SK-N-SH (cell line): ENCODE data around the gene MYO1B. TPM values are rescaled to one million over a fixed set of nuclear protein-coding genes. Genes with fewer than 3 reads are reported as not detected.

ENCODE experiments used
- CTCF ChIA-PET: fragments of 300-600, 350-600 bp; formaldehyde crosslinking; extraction: SDS; loops from one replicate; lab custom pipeline; 2021; lab: Yijun Ruan, JAX
- POLR2A ChIA-PET: fragments of 350-600 bp; sonication (Branson Sonifier 250); formaldehyde crosslinking; extraction: SDS; loops from one replicate; lab custom pipeline; 2020; ENCODE audit warnings: antibody characterized with exemption, inconsistent platforms; lab: Yijun Ruan, JAX
- DNase-seq: peaks from one replicate; pipeline ENCODE4 v3.0.0; 2012
- H2AFZ ChIP-seq: fragments of 200-600 bp; sonication (generic); 2 replicates; pipeline ENCODE4 v1.8.1; 2016; ENCODE audit warnings: antibody characterized with exemption, mild to moderate bottlenecking, low read depth
- H3F3A ChIP-seq: fragments of 200-600 bp; sonication (generic); replicated peaks from 2 replicates; pipeline ENCODE3; 2016; ENCODE audit warnings: antibody characterized with exemption, mild to moderate bottlenecking; ENCODE audit not compliant: insufficient read depth
- H3K27ac ChIP-seq, 2 experiments: fragments of 200-500 bp in 1 of 2; fragments of 200-600 bp in 1 of 2; sonication (Bioruptor generic) in 1 of 2; sonication (generic), shearing (Covaris generic) in 1 of 2; 2 replicates each; pipeline versions ENCODE4 v1.5.1 to v1.6.1; 2014 to 2016; ENCODE audit warnings: low read depth in 2 of 2, inconsistent platforms in 1 of 2, low read length in 1 of 2, mild to moderate bottlenecking in 1 of 2, mixed read lengths in 1 of 2
- H3K27me3 ChIP-seq: fragments of 200-600 bp; sonication (generic), shearing (Covaris generic); 2 replicates; pipeline ENCODE4 v1.6.1; 2016; ENCODE audit warnings: mixed run types; ENCODE audit not compliant: insufficient read depth
- H3K36me3 ChIP-seq, 2 experiments: fragments of 200-500 bp in 1 of 2; fragments of 200-600 bp in 1 of 2; sonication (Bioruptor generic) in 1 of 2; sonication (generic) in 1 of 2; replicated peaks in 1 of 2; 2 replicates each; pipeline versions ENCODE3 to v1.5.1; 2014 to 2016; ENCODE audit warnings: low read length in 1 of 2, mild to moderate bottlenecking in 1 of 2; ENCODE audit not compliant: insufficient read depth in 2 of 2, control insufficient read depth in 1 of 2
- H3K4me1 ChIP-seq, 2 experiments: fragments of 200-500 bp in 1 of 2; fragments of 200-600 bp in 1 of 2; sonication (Bioruptor generic) in 1 of 2; sonication (generic), shearing (Covaris generic) in 1 of 2; 2 replicates each; pipeline versions ENCODE4 v1.5.1 to v1.6.1; 2014 to 2016; ENCODE audit warnings: low read depth in 1 of 2, low read length in 1 of 2, mixed run types in 1 of 2; ENCODE audit not compliant: insufficient read depth in 2 of 2, control insufficient read depth in 1 of 2
- H3K4me2 ChIP-seq: fragments of 200-600 bp; sonication (generic), shearing (Covaris generic); 2 replicates; pipeline ENCODE4 v1.6.1; 2017; ENCODE audit warnings: mixed run types
- H3K4me3 ChIP-seq, 2 experiments: fragments of 200-500 bp in 1 of 2; fragments of 200-600 bp in 1 of 2; sonication (Bioruptor generic) in 1 of 2; sonication (generic), shearing (Covaris generic) in 1 of 2; 2 replicates each; pipeline versions ENCODE4 v1.5.1 to v1.8.1; 2014 to 2016; ENCODE audit warnings: low read depth in 2 of 2, inconsistent platforms in 1 of 2, low read length in 1 of 2, mild to moderate bottlenecking in 1 of 2, mixed read lengths in 1 of 2, moderate library complexity in 1 of 2
- H3K79me2 ChIP-seq: fragments of 200-600 bp; sonication (generic); 2 replicates; pipeline ENCODE4 v1.8.1; 2017; ENCODE audit warnings: mild to moderate bottlenecking; ENCODE audit not compliant: insufficient read depth
- H3K9ac ChIP-seq: fragments of 200-600 bp; sonication (generic); 2 replicates; pipeline ENCODE4 v1.6.1; 2017; ENCODE audit warnings: mixed run types
- H3K9me2 ChIP-seq: fragments of 200-600 bp; sonication (generic); 2 replicates; pipeline ENCODE4 v1.6.1; 2017; ENCODE audit warnings: mixed run types
- H3K9me3 ChIP-seq: fragments of 200-600 bp; sonication (generic); 2 replicates; pipeline ENCODE4 v1.6.1; 2017; ENCODE audit warnings: mixed run types, mild to moderate bottlenecking, moderate library complexity
- H4K20me1 ChIP-seq: fragments of 200-600 bp; sonication (generic); 2 replicates; pipeline ENCODE4 v1.6.1; 2017; ENCODE audit warnings: mild to moderate bottlenecking, mixed run types; ENCODE audit not compliant: insufficient read depth
- EP300 ChIP-seq, 2 experiments: IDR thresholded peaks; 2 replicates each; pipeline versions ENCODE4 v1.4.0 to v1.6.1; 2012; ENCODE audit warnings: borderline replicate concordance in 1 of 2, low read depth in 1 of 2, low read length in 1 of 2
- EZH2phosphoT487 ChIP-seq: fragments of 200-600 bp; sonication (generic); IDR thresholded peaks from 2 replicates; pipeline ENCODE4 v1.6.1; 2017; ENCODE audit warnings: low read depth, mixed run types, mild to moderate bottlenecking, antibody characterized with exemption, moderate library complexity, borderline replicate concordance
- FOSL2 ChIP-seq: IDR thresholded peaks from 2 replicates; pipeline ENCODE4 v1.4.0; 2012; ENCODE audit warnings: low read depth, mild to moderate bottlenecking, moderate library complexity, borderline replicate concordance
- FOXJ3 ChIP-seq: sonication (generic); formaldehyde crosslinking; IDR thresholded peaks from 2 replicates; pipeline ENCODE4 v1.5.1; 2020; ENCODE audit warnings: mild to moderate bottlenecking, missing genetic modification reagents
- FOXM1 ChIP-seq: IDR thresholded peaks from 2 replicates; pipeline ENCODE4 v1.4.0; 2012; ENCODE audit warnings: low read depth, mild to moderate bottlenecking
- IRF3 ChIP-seq: fragments of 150-350 bp; IDR thresholded peaks from 2 replicates; pipeline ENCODE4 v1.6.1; 2016; ENCODE audit warnings: mild to moderate bottlenecking, low read depth, low read length
- JUND ChIP-seq: IDR thresholded peaks from 2 replicates; pipeline ENCODE4 v1.4.0; 2012
- MAX ChIP-seq: IDR thresholded peaks from 2 replicates; pipeline ENCODE4 v1.4.0; 2012; ENCODE audit warnings: low read depth
- MEF2A ChIP-seq: IDR thresholded peaks from 2 replicates; pipeline ENCODE4 v1.4.0; 2012; ENCODE audit warnings: low read depth, borderline replicate concordance
- MXI1 ChIP-seq: IDR thresholded peaks from 2 replicates; pipeline ENCODE4 v1.6.1; 2012; ENCODE audit warnings: mild to moderate bottlenecking, low read depth, low read length, improper control_type of control experiment
- NFIC ChIP-seq: IDR thresholded peaks from 2 replicates; pipeline ENCODE4 v1.4.0; 2012; ENCODE audit warnings: borderline replicate concordance
- PBX3 ChIP-seq: IDR thresholded peaks from 2 replicates; pipeline ENCODE4; 2012
- POLR2AphosphoS5 ChIP-seq: IDR thresholded peaks from 2 replicates; pipeline ENCODE4 v1.6.1; 2012; ENCODE audit warnings: low read depth, low read length
- RXRA ChIP-seq: IDR thresholded peaks from 2 replicates; pipeline ENCODE4 v1.4.0; 2012; ENCODE audit warnings: low read depth, mild to moderate bottlenecking, borderline replicate concordance
- SIN3A ChIP-seq: IDR thresholded peaks from 2 replicates; pipeline ENCODE4 v1.6.1; 2012; ENCODE audit warnings: low read depth, mild to moderate bottlenecking, low read length, moderate library complexity, borderline replicate concordance
- TAF1 ChIP-seq: IDR thresholded peaks from 2 replicates; pipeline ENCODE4 v1.6.1; 2012; ENCODE audit warnings: low read depth, mild to moderate bottlenecking, low read length, moderate library complexity, borderline replicate concordance
- TCF12 ChIP-seq: IDR thresholded peaks from 2 replicates; pipeline ENCODE4 v1.4.0; 2012
- TEAD4 ChIP-seq: IDR thresholded peaks from 2 replicates; pipeline ENCODE4 v1.4.0; 2012; ENCODE audit warnings: mild to moderate bottlenecking, borderline replicate concordance; ENCODE audit not compliant: insufficient read depth
- WGBS: methylation state at CpG from one replicate; pipeline ENCODE4 v1.1.6; 2017; ENCODE audit warnings: low lambda C conversion rate; 5-methylcytosine and 5-hydroxymethylcytosine counted together
- polyA plus RNA-seq, 3 experiments: library from polyadenylated mRNA; depleted of rRNA; stranded (reverse); fragments of >200 nt; gene quantifications; 2 replicates each; pipeline ENCODE4 v1.2.3, GENCODE V29; 2012

MYO1B gene
- polyA plus RNA-seq, 1 of the 3 experiments (the other 2 are of a cell fraction): 20.2 TPM

DNA sequence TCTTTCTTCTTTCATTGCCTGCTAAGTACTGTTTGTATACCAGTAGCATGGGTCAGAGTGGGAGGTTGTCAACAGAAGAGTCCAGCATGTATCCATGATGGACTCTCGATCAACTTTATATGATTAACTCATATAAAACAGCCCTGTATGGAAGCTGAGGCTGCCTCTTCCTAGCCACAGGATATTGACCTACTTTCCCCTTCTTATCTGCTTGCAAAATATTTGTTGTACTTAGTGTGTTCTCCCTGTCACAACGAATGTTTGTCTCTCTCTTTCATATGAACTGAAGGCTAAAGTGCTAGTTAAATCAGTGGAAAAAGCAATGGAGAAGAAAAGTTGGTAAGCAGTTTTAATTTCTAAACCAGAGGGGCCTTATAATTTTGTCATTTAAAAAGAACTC lies 17.8 kb downstream of the MYO1B start:
- CTCF ChIA-PET: no interaction called here
- peak overlapping the region in 1 of 2 experiments; percentile 77; a peak in 2 of 4 replicates for H3K27ac ChIP-seq
- H3K79me2 ChIP-seq: peaks cover 92% of the 10 kb centered on the region
- no peaks in the 10 kb centered on the region for H3K9me2 ChIP-seq
- peaks cover 20 to 32% of the 10 kb centered on the region in 2 experiments for H3K4me1 ChIP-seq
- peak overlapping the region; percentile 43 for H3K4me2 ChIP-seq
- peak; percentile 17 for DNase-seq
- H3K4me3 ChIP-seq: no peak overlapping the region
- H3K9ac ChIP-seq: no peak overlapping the region
- H2AFZ ChIP-seq: no peak overlapping the region
- H3K27me3 ChIP-seq: no peaks in the 10 kb centered on the region
- no peaks in the 10 kb centered on the region for H3K9me3 ChIP-seq
- H3F3A ChIP-seq: peaks cover 26% of the 10 kb centered on the region
- 19% methylated on average over 2 of the region's 2 CpGs for WGBS
- peaks cover 13% of the 10 kb centered on the region; the same call in 1 of the 2 replicates for H4K20me1 ChIP-seq
- peak; percentile 44; the same call in 1 of the 2 replicates for TF ChIP-seq PBX3
- no peak for TF ChIP-seq MXI1
- POLR2A ChIA-PET: no interaction called here
- H3K36me3 ChIP-seq: no peaks in the 10 kb centered on the region

- H3K27me3 ChIP-seq: no peaks in the 10 kb centered on the region
- H3K4me2 ChIP-seq: peak overlapping the region; percentile 35; the same call in 1 of the 2 replicates
- ChIA-PET POLR2A (interaction anchor here (0.6 kb wide), 1 partner anchor 9 kb away, joined by 3 read pairs; no protein-coding TSS in a partner anchor), CTCF (interaction anchor here (0.8 to 1.4 kb wide), 4 partner anchors 13 to 18 kb away, joined by 3 to 4 read pairs (median 3); no protein-coding TSS in a partner anchor)
- no peak overlapping the region for H2AFZ ChIP-seq
- peaks cover 18% of the 10 kb centered on the region for H4K20me1 ChIP-seq
- peaks cover 92% of the 10 kb centered on the region for H3K79me2 ChIP-seq
- H3K9me3 ChIP-seq: no peaks in the 10 kb centered on the region
- no peak overlapping the region for H3K4me3 ChIP-seq
- TF ChIP-seq FOSL2 (peak; percentile 69), TCF12 (peak; percentile 85), PBX3 (peak; percentile 75), NFIC (peak; percentile 91), FOXM1 (0 out of 2 replicates have a peak, but pooled peaks have one; percentile 15), TAF1 (no peak), FOXJ3 (CRISPR knock-in tag) (no peak), MEF2A (peak; percentile 18; the same call in 1 of the 2 replicates), SIN3A (peak; percentile 30; the same call in 1 of the 2 replicates), MAX (0 out of 2 replicates have a peak, but pooled peaks have one; percentile 21), RXRA (peak; percentile 42; the same call in 1 of the 2 replicates), JUND (peak; percentile 77), EP300 (IDR thresholded peaks at IDR 0.05; ENCODE audit: borderline replicate concordance in 1 of 2, low read depth in 1 of 2, low read length in 1 of 2) (peak in 1 of 2 experiments; percentile 85; a peak in 1 of 4 replicates), EZH2phosphoT487 (no peak), POLR2AphosphoS5 (peak; percentile 13; the same call in 1 of the 2 replicates), IRF3 (no peak), TEAD4 (peak; percentile 83)
- DNase-seq: no peak
- no peaks in the 10 kb centered on the region for H3K36me3 ChIP-seq
- peak overlapping the region; percentile 60 to 77 for H3K27ac ChIP-seq
- peaks cover 26% of the 10 kb centered on the region for H3F3A ChIP-seq
- WGBS: 29% methylated on average over 3 of the region's 3 CpGs
- H3K4me1 ChIP-seq: peaks cover 14 to 32% of the 10 kb centered on the region in 2 experiments
- no peaks in the 10 kb centered on the region for H3K9me2 ChIP-seq
- H3K9ac ChIP-seq: no peak overlapping the region
Observed at GRCh38 chr2:191264647-191265081, 19.5 kb downstream of the MYO1B start.
